GM12878 (cell line): Measurements from ENCODE around the gene IL23R.

Experiments used
- CTCF ChIP-seq, 3 experiments: IDR thresholded peaks in 2 of 3; conservative IDR thresholded peaks in 1 of 3; 2 replicates each; pipeline ENCODE4 v1.5.1; 2011; ENCODE audit warnings: low read depth in 3 of 3, low read length in 3 of 3, mild to moderate bottlenecking in 3 of 3, control low read depth in 2 of 3, moderate library complexity in 2 of 3, inconsistent platforms in 1 of 3, mixed read lengths in 1 of 3; ENCODE audit not compliant: control insufficient read depth in 2 of 3, insufficient read depth in 1 of 3; ENCODE audit errors: extremely low read depth in 1 of 3
- E2F4 ChIP-seq: IDR thresholded peaks from 2 replicates; pipeline ENCODE4 v1.6.1; 2012; ENCODE audit warnings: low read depth, low read length, improper control_type of control experiment
- ELK1 ChIP-seq: IDR thresholded peaks from 2 replicates; pipeline ENCODE4 v1.6.1; 2012; ENCODE audit warnings: low read depth, low read length, improper control_type of control experiment
- MYC ChIP-seq: IDR thresholded peaks from 2 replicates; pipeline ENCODE4 v1.6.1; 2011; ENCODE audit warnings: mild to moderate bottlenecking, low read length, moderate library complexity, inconsistent platforms; ENCODE audit not compliant: insufficient read depth, insufficient replicate concordance, insufficient read length, severe bottlenecking
- REST ChIP-seq: IDR thresholded peaks from 2 replicates; pipeline ENCODE4 v1.6.1; 2012; ENCODE audit warnings: mild to moderate bottlenecking, low read depth, low read length

GRCh38 chr1:67204298-67204980 is 38.2 kb downstream of the IL23R start:
- TF ChIP-seq MYC (no peak), ELK1 (no peak), CTCF (IDR thresholded peaks at IDR 0.05 in 2 of 3, conservative IDR thresholded peaks at IDR 0.05 in 1 of 3; ENCODE audit: control insufficient read depth in 2 of 3, extremely low read depth in 1 of 3, insufficient read depth in 1 of 3, low read depth in 3 of 3, low read length in 3 of 3) (no peak), REST (no peak), E2F4 (no peak)
